Keratinocyte (primary cell): ENCODE measurements around the gene RANBP2. TPM values are rescaled to one million over a fixed set of nuclear protein-coding genes. Genes with fewer than 3 reads are reported as not detected.

Experiments
- DNase-seq: peaks from one replicate; pipeline ENCODE4 v3.0.0-alpha.2; 2011; ENCODE audit warnings: low read depth, missing footprints, low spot score
- FAIRE-seq: peaks from 2 replicates; lab custom pipeline; 2011; peaks lifted over from hg19 to GRCh38; lab: Jason Lieb, UNC
- H2AFZ ChIP-seq: 2 replicates; pipeline ENCODE4 v1.6.0; 2012; ENCODE audit warnings: low read length, control low read depth, inconsistent platforms; ENCODE audit not compliant: control insufficient read depth
- H3K27ac ChIP-seq: 2 replicates; pipeline ENCODE4 v1.5.1; 2011; ENCODE audit warnings: low read length; ENCODE audit not compliant: control insufficient read depth, insufficient read depth
- H3K27me3 ChIP-seq: 3 replicates; pipeline ENCODE4 v1.6.0; 2011; ENCODE audit warnings: low read length; ENCODE audit not compliant: control insufficient read depth, insufficient read depth; ENCODE audit errors: extremely low read depth
- H3K36me3 ChIP-seq, 2 experiments: 2 replicates in 1 of 2; 3 replicates in 1 of 2; pipeline ENCODE4 v1.5.1; 2011; ENCODE audit warnings: low read length in 2 of 2, mild to moderate bottlenecking in 1 of 2; ENCODE audit not compliant: control insufficient read depth in 2 of 2, insufficient read depth in 2 of 2; ENCODE audit errors: extremely low read depth in 1 of 2
- H3K4me1 ChIP-seq: 3 replicates; pipeline ENCODE4 v1.5.1; 2011; ENCODE audit warnings: low read length; ENCODE audit not compliant: control insufficient read depth, insufficient read depth; ENCODE audit errors: extremely low read depth
- H3K4me2 ChIP-seq: 3 replicates; pipeline ENCODE4 v1.6.0; 2011; ENCODE audit warnings: low read depth, low read length; ENCODE audit not compliant: control insufficient read depth, insufficient read depth; ENCODE audit errors: extremely low read depth
- H3K4me3 ChIP-seq, 3 experiments: fragments of 200-600 bp in 1 of 3; sonication (generic) in 1 of 3; 2 replicates in 2 of 3; 3 replicates in 1 of 3; pipeline ENCODE4 v1.5.1; 2011 to 2016; ENCODE audit warnings: low read length in 3 of 3, mild to moderate bottlenecking in 3 of 3, control low read depth in 2 of 3, inconsistent platforms in 1 of 3, low read depth in 1 of 3, mixed read lengths in 1 of 3, mixed run types in 1 of 3, moderate library complexity in 1 of 3; ENCODE audit not compliant: control insufficient read depth in 2 of 3, insufficient read depth in 2 of 3; ENCODE audit errors: extremely low read depth in 1 of 3
- H3K79me2 ChIP-seq: 2 replicates; pipeline ENCODE4 v1.6.0; 2012; ENCODE audit warnings: low read length; ENCODE audit not compliant: control insufficient read depth, insufficient read depth
- H3K9ac ChIP-seq: 3 replicates; pipeline ENCODE4 v1.6.0; 2011; ENCODE audit warnings: low read length; ENCODE audit not compliant: control insufficient read depth, insufficient read depth; ENCODE audit errors: extremely low read depth
- H3K9me1 ChIP-seq: 3 replicates; pipeline ENCODE4 v1.6.0; 2011; ENCODE audit warnings: low read length; ENCODE audit not compliant: control insufficient read depth, insufficient read depth; ENCODE audit errors: extremely low read depth
- H3K9me3 ChIP-seq: 2 replicates; pipeline ENCODE4 v1.5.1; 2012; ENCODE audit warnings: low read depth, low read length; ENCODE audit not compliant: control insufficient read depth
- H4K20me1 ChIP-seq: 3 replicates; pipeline ENCODE4 v1.6.0; 2011; ENCODE audit warnings: low read length; ENCODE audit not compliant: control insufficient read depth, insufficient read depth; ENCODE audit errors: extremely low read depth
- EZH2 ChIP-seq: IDR thresholded peaks from one replicate; pipeline ENCODE4 v1.6.1; 2012; ENCODE audit warnings: inconsistent platforms, mild to moderate bottlenecking, low read length, moderate library complexity
- dilution Hi-C: fragments of 300-500 bp; cut with MboI; formaldehyde crosslinking; loops from one replicate; pipeline ENCODE4 v1.7.0; 2020; ENCODE audit warnings: low sequenced_read_pairs; ENCODE audit not compliant: extremely low pct_ligation_motif_present
- polyA plus RNA-seq, 5 experiments: library from polyadenylated mRNA; depleted of rRNA in 3 of 5; stranded (reverse) in 3 of 5; stranded (forward) in 1 of 5; unstranded in 1 of 5; fragments of >200 nt; gene quantifications; 1 replicate in 1 of 5; 2 replicates in 3 of 5; 3 replicates in 1 of 5; pipeline versions ENCODE4 v1.2.1 to v1.2.3, GENCODE V29; 2011 to 2012; ENCODE audit warnings: missing spikeins in 2 of 5, low read depth in 1 of 5, low replicate concordance in 1 of 5
- TF ChIP-seq, protein P1 (sequence below), 3 experiments: IDR thresholded peaks in 1 of 3; conservative IDR thresholded peaks in 1 of 3; optimal IDR thresholded peaks in 1 of 3; 2 replicates in 2 of 3; 3 replicates in 1 of 3; pipeline versions ENCODE3 to v1.5.1; 2011; ENCODE audit warnings: low read length in 3 of 3, mild to moderate bottlenecking in 3 of 3, moderate library complexity in 2 of 3, control low read depth in 1 of 3, inconsistent platforms in 1 of 3; ENCODE audit not compliant: insufficient read depth in 2 of 3; ENCODE audit errors: extremely low read depth in 1 of 3

RANBP2 gene
- polyA plus RNA-seq, 1 donor (not counting 4 experiments of a cell fraction or from before 2014, with no cell fraction given) = 27.4 TPM

DNA sequence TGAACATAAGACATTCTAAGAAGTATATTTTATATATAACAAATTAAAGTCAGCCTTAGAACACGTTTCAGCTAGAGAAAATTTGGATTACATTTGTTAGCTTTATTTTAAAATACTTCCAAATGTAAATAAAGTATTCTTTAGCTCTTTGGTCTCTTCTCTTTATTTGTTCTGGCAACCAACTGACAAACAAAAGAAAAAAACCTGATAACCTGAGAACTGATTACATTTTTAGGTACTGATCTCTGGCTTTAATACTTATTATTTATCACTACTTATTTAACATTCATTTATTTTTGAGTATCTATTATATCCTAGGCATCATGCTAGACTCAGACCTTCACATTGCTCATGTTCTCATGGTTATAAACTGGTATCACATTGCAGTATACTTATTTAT lies 85.8 kb downstream of the RANBP2 start:
- dilution Hi-C loops = no loop called here
- H2AFZ ChIP-seq = no peak overlapping the region
- H3K4me1 ChIP-seq = no peaks in the 10 kb centered on the region
- no peak overlapping the region for H3K4me3 ChIP-seq
- no peaks in the 10 kb centered on the region for H4K20me1 ChIP-seq
- H3K36me3 ChIP-seq = peaks cover 3 to 4% of the 10 kb centered on the region in 2 experiments
- no peaks in the 10 kb centered on the region for H3K27me3 ChIP-seq
- no peak for FAIRE-seq
- no peak overlapping the region for H3K27ac ChIP-seq
- no peak overlapping the region for H3K4me2 ChIP-seq
- peaks cover 8% of the 10 kb centered on the region for H3K79me2 ChIP-seq
- no peak overlapping the region for H3K9ac ChIP-seq
- DNase-seq = no peak
- TF ChIP-seq EZH2 = no peak
- TF ChIP-seq, protein P1, sequence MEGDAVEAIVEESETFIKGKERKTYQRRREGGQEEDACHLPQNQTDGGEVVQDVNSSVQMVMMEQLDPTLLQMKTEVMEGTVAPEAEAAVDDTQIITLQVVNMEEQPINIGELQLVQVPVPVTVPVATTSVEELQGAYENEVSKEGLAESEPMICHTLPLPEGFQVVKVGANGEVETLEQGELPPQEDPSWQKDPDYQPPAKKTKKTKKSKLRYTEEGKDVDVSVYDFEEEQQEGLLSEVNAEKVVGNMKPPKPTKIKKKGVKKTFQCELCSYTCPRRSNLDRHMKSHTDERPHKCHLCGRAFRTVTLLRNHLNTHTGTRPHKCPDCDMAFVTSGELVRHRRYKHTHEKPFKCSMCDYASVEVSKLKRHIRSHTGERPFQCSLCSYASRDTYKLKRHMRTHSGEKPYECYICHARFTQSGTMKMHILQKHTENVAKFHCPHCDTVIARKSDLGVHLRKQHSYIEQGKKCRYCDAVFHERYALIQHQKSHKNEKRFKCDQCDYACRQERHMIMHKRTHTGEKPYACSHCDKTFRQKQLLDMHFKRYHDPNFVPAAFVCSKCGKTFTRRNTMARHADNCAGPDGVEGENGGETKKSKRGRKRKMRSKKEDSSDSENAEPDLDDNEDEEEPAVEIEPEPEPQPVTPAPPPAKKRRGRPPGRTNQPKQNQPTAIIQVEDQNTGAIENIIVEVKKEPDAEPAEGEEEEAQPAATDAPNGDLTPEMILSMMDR (optimal IDR thresholded peaks at IDR 0.05 in 1 of 3, IDR thresholded peaks at IDR 0.05 in 1 of 3, conservative IDR thresholded peaks at IDR 0.05 in 1 of 3; ENCODE audit: extremely low read depth in 1 of 3, insufficient read depth in 2 of 3, low read length in 3 of 3) = no peak
- H3K9me3 ChIP-seq = no peaks in the 10 kb centered on the region
- no peaks in the 10 kb centered on the region for H3K9me1 ChIP-seq

DNA sequence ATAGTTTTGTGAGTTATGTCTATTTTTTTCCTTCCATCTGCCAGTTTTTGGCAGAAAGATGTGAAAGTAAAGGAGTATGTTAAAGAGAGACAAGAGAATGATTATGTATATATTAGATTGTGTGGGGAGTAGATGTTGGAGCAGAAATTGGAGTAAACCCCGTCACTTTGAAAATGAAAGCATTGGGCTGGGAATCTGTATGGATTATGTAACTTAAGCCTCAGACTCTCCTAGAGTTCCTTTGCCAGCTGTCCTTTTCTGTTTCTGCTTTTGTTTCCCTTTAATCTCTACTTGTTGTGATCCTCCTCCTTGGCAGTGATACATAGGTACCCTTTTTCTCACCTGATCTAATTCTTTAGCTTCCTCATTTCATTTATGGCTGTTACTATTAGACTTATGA lies 86.5 kb downstream of the RANBP2 start:
- no peaks in the 10 kb centered on the region for H3K4me1 ChIP-seq
- H3K4me3 ChIP-seq = no peak overlapping the region
- no peaks in the 10 kb centered on the region for H3K27me3 ChIP-seq
- FAIRE-seq = no peak
- H3K9me3 ChIP-seq = no peaks in the 10 kb centered on the region
- dilution Hi-C loops = no loop called here
- no peak for TF ChIP-seq EZH2
- TF ChIP-seq, protein P1 (optimal IDR thresholded peaks at IDR 0.05 in 1 of 3, IDR thresholded peaks at IDR 0.05 in 1 of 3, conservative IDR thresholded peaks at IDR 0.05 in 1 of 3; ENCODE audit: extremely low read depth in 1 of 3, insufficient read depth in 2 of 3, low read length in 3 of 3) = no peak
- H3K36me3 ChIP-seq = peaks cover 3 to 4% of the 10 kb centered on the region in 2 experiments
- no peak overlapping the region for H2AFZ ChIP-seq
- H3K27ac ChIP-seq = no peak overlapping the region
- no peaks in the 10 kb centered on the region for H4K20me1 ChIP-seq
- peaks cover 8% of the 10 kb centered on the region for H3K79me2 ChIP-seq
- no peak overlapping the region for H3K9ac ChIP-seq
- DNase-seq = no peak
- no peak overlapping the region for H3K4me2 ChIP-seq
- H3K9me1 ChIP-seq = no peaks in the 10 kb centered on the region
